HG03439 (cell line): ENCODE results near the gene TAF11L10.
"Not testable (repeated sequence)": the region's sequence is repeated elsewhere in the genome, so short reads cannot be mapped to it uniquely, and the experiment has no call there.

ENCODE experiments used
- ATAC-seq: cut with Tn5 transposase; IDR thresholded peaks from one replicate; pipeline ENCODE4 v1.9.1; 2021; ENCODE audit warnings: mild to moderate bottlenecking, moderate library complexity; ENCODE audit not compliant: unreplicated experiment

TAF11L10 gene

DNA sequence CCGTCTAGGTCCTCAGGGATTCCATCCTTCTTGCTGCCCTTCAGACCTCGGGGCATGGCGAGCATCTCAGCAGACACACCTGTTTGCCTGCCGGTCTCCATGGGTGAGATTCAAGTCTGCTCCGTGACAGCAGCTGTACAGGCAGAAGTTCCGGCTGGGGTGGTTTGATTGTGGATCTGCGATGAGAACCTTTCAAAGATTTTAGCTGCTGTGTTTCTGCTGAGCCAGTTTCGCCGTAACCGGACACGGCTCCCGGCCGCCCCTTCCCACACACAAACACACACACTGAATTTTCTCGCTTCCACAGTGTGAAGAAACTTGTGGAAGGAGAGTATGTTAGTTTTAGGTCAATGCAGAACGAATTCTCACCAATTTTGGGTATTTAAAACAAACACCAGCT lies at the start of gene TAF11L10:
TAF11L10 (minus strand) TSS at position 101 of the 400 bp plus-strand sequence.
- ATAC-seq = not testable (repeated sequence)

GRCh38 chr5:17634160-17634559 lies 36.5 kb upstream of the TAF11L10 start, which contains the start of gene TAF11L14:
Gene TAF11L14 (plus strand): TSS chr5:17634460.
- no peak for ATAC-seq

GRCh38 chr5:17631788-17632187 lies 34.2 kb upstream of the TAF11L10 start, which contains the start of gene TAF11L13:
Gene TAF11L13 (plus strand): TSS chr5:17632088.
- not testable (repeated sequence) for ATAC-seq

GRCh38 chr5:17625686-17626085 lies 28.1 kb upstream of the TAF11L10 start:
- ATAC-seq = no peak

GRCh38 chr5:17620627-17621026 lies 23.0 kb upstream of the TAF11L10 start:
- no peak for ATAC-seq

DNA sequence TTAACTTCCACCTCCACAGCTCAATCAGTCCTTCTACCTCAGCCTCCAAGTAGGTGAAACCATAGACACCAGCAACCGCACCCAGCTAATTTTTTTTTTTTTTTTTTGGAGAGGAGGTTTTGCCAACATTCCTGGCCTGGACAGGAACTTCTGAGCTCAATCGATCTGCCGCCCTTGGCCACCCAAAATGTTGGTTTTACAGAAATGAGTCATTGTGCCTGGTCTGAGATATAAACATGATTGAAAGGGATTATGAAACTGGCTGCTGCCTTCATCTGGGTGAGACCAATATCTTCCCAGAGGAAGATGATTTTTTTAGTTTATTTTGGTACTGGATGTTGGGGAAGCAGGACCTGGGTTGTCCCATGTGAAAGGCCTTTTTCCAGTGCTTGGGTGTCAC lies 21.7 kb upstream of the TAF11L10 start:
- no peak for ATAC-seq

GRCh38 chr5:17614872-17615605 lies 17.4 kb upstream of the TAF11L10 start:
- no peak for ATAC-seq

- ATAC-seq = not testable (repeated sequence)
Measured at GRCh38 chr5:17610092-17610491, 12.5 kb upstream of the TAF11L10 start, which contains the start of gene TAF11L12. Gene TAF11L12 (plus strand): TSS chr5:17610392.

DNA sequence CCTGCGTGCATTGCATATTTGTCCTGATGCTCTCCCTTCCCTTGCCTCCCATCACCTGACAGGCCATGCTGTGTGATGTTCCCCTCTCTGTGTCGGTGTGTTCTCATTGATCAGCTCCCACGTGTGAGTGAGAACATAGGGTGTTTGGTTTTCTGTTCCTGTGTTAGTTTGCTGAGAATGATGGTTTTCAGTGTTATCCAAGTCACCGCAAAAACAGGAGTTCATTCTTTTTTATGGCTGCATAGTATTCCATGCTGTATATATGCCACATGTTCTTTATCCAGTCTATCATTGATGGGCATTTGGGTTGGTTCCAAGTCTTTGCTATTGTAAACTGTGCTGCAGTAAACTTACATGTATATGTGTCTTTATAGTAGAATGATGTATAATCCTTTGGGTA lies 9.8 kb upstream of the TAF11L10 start:
- ATAC-seq = not testable (repeated sequence)

- ATAC-seq = no peak
Measured at GRCh38 chr5:17604951-17605350, 7.3 kb upstream of the TAF11L10 start.

- not testable (repeated sequence) for ATAC-seq
Measured at GRCh38 chr5:17603880-17604279, 6.3 kb upstream of the TAF11L10 start, which contains the start of gene TAF11L11. Gene TAF11L11 (plus strand): TSS chr5:17604183.

- not testable (repeated sequence) for ATAC-seq
Measured at GRCh38 chr5:17594255-17594654, 3.4 kb downstream of the TAF11L10 start, which contains the start of gene TAF11L9. Gene TAF11L9 (minus strand): TSS chr5:17594394.

DNA sequence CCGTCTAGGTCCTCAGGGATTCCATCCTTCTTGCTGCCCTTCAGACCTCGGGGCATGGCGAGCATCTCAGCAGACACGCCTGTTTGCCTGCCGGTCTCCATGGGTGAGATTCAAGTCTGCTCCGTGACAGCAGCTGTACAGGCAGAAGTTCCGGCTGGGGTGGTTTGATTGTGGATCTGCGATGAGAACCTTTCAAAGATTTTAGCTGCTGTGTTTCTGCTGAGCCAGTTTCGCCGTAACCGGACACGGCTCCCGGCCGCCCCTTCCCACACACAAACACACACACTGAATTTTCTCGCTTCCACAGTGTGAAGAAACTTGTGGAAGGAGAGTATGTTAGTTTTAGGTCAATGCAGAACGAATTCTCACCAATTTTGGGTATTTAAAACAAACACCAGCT lies 6.8 kb downstream of the TAF11L10 start, which contains the start of gene TAF11L8:
TAF11L8 (minus strand) TSS at position 101 of the 400 bp plus-strand sequence.
- not testable (repeated sequence) for ATAC-seq

GRCh38 chr5:17585658-17586057 lies 12.0 kb downstream of the TAF11L10 start, which contains the start of gene TAF11L7:
Gene TAF11L7 (minus strand): TSS chr5:17585758.
- not testable (repeated sequence) for ATAC-seq
